GM19324 (cell line): ENCODE data around the gene C21orf58.
"Not testable (repeated sequence)": the region's sequence is repeated elsewhere in the genome, so short reads cannot be mapped to it uniquely, and the experiment has no call there.

Experiments
- ATAC-seq: cut with Tn5 transposase; IDR thresholded peaks from one replicate; pipeline ENCODE4 v1.9.1; 2021; ENCODE audit warnings: mild to moderate bottlenecking, moderate library complexity; ENCODE audit not compliant: unreplicated experiment, low FRiP score

Gene C21orf58

GRCh38 chr21:46325073-46325912, 1.6 kb upstream of the C21orf58 start:
- ATAC-seq, result no peak

DNA sequence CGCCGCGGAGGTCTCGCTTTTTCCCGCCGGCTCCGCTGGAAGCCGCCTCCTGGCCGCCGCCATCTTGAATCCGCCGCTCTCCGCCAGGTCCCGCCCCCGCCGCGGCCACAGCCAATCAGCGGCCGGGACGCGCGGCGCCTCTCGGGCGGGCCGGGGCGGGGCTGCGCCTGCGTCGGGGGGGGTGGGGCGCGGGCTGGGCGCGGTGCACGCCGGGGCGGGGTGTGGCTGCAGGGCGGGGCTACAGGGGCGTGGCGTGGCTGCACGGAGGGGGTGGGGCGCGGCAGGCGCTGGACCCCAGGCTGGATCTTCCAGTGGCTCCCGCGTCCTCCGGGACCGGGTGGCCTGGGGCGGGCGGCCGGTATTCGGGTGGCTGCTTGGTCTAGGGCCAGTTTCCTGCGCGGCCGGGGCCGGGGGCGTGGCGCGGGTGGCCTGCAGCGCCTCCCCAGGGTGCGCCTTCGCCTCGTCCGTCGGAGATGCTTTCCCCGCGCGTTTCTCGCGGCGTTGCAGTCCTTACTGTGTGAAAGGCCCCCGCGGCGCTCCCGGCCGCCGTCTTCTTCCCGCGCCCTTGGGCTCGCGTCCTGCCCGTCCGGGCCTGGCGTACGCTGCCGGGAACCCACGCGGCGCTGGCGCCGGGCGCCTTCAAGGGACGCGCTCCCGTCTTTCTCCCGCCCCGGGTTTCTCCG, 861 bp upstream of the C21orf58 start:
- ATAC-seq, result peak; percentile 60

DNA sequence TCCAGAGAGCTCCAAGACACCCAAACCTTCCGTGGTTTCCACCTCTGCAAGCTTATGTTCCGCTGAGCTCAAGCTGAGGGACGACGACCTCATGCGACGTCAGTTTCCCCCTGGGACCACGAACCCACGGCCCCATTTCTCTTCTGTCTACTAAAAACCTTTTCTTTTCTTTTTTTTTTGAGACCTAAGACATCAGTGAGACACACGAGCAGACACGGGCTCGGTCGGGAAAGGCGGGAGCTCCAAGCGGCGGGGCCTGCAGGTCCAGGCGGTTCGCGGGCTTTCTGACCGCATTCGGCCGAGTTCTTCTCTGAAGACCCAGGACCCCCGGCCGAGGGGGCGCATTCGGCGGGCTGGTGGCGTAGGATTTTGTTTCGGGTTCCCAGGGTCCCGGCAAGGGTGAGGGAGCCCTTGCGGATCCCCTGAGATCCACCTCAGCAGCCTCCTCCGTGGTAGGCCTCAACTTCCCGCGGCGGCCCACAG, 402 bp downstream of the C21orf58 start:
- peak; percentile 11 for ATAC-seq

DNA sequence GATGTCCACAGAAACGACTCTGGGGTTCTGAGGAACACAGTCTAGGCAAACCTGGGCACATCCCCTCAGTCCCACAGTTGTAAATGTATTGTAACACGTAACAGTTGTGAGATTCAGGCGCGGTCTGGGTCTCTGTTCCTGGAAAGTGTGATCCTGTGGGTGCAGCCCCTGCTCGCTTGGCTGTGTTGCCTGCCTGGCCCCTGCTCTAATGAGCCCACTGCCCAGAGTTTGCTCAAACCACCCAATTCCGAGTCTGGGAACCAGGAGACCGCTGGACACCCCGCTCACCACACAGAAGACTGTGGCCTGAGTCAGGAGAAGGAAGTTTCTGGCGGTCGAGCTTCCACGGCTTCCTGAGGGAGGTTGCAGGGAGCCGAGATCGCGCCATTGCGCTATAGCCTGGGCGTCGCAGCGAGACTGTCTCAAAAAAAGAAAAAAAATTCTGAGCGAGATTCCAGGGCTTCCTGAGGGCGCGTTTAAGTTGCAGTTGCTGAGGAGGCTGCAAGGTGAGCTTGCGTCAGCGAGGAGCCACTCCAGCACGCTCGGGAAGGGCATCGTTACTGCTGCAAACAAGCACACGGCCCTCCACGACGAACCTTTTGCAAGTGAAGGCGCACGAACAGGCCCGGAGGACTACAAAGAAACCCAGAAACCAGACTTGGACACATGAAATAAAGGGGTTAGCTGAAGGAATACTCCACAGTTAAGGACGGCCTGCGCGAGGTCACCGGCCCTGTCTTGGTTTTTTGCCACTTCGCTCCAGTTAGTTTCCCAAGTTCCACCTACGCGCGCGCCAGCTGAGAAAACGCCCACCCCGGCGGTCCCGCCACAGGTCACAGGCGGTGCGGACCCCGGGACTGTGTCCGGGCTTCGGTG, 1.1 kb downstream of the C21orf58 start:
- no peak for ATAC-seq

DNA sequence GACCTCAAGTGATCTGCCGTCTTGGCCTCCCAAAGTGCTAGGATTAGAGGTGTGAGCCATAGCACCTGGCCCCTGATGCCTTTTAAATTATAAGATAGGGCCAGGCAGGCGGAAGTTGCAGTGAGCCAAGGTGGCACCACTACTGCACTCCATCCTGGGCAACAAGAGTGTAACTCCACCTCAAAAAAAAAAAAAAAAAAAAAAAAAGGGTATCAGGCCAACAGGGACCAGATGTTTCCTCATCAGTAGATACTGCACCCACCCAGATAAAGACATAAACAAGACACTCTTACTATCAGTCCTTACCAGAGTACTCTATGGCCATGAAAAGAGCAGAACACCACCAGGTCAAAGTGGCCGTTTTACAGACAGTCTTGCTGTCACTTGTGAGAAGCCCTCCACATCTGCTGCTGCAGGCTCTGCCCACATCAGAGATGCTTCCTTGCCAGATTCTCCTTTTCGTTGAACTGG, 3.3 kb downstream of the C21orf58 start:
- no peak for ATAC-seq

DNA sequence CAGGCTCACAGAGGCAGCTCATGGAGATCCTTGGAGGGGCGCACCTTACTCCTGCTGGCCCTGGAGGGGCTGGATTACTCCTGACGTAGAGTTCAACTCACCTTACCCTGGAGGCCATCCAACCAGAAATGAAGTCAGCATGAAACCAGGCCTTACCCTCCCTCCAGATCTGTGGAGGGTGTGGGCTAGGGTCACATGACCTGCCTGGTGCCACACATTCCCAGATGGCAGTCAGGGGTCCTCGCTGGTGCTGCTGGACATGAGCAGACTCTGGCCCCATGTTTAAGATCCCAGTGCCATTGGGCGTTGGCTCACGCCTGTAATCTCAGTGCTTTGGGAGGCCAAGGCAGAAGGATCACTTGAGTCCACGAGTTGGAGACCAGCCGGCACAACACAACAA, 4.5 kb downstream of the C21orf58 start:
- no peak for ATAC-seq

DNA sequence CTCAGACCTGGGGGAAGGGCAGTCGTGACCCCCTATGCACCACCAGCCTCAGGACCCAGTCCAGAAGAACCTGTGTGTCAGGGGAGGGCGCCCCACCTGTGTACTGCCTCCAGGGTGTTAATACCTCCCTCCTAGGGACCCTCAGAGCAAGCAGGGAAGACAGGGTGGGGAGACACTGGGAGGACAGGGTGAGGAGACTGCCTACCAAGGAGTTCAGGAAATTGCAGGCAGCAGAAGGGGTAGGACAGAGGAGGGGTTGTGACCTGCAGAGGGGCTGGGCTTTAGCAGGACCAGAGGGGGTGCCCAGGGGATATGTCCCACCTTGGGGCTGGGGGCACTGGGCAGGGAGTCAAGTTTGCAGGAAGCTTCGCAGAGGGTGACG, 5.2 kb downstream of the C21orf58 start:
- ATAC-seq, result no peak

GRCh38 chr21:46317710-46318463, 5.8 kb downstream of the C21orf58 start:
- ATAC-seq, result no peak

DNA sequence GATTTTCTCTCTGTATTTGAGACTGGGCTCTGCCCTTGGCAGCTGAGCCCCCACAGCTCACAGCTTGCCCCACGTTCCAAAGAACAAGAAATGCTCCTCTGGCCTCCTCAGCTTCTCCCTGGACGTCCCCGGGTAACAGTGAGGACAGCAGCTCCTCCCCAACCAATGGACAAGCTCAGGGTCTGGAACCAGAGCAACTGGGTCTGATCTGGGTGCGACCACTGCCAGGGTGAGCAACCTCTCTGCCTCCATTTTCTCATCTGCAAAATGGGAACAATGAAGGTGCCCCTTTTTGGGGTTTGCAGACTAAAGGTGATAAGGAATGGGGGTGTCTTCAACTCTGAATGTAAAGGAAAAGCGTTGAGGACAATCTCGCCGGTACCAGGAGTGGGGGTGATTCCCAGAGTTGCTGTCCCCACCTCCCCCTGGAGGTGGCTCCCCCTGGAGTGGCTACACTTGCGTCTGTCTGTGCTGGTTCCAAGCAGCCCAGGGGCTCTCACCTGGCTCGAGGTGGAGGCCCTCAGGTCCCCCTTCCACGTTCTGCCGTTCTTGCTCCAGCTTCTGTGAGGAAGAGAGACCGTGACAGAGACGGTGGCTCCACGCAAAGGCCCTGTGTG, 6.9 kb downstream of the C21orf58 start:
- no peak for ATAC-seq

- ATAC-seq, result no peak
Measured at GRCh38 chr21:46314441-46315020, 9.1 kb downstream of the C21orf58 start.

DNA sequence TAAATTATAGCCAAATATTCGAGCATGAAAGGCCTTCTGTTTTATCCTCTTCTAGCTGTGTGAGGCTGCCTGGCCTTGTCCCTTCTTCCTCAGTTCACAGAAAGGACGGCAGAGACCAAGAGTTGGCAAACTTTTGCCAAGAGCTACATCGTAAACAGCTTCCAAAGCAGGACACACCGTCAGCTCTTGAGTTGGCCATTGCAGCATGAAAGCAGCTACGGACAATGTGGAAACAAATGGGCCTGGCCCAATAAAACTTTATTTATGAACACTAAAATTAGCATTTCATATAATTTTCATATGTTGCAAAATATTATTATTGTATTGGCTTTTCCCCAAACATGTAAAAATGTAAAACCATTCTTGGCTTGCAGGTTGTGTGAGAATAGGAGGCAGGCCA, 10.7 kb downstream of the C21orf58 start:
- ATAC-seq, result no peak

- no peak for ATAC-seq
Measured at GRCh38 chr21:46311568-46311967, 12.1 kb downstream of the C21orf58 start.

DNA sequence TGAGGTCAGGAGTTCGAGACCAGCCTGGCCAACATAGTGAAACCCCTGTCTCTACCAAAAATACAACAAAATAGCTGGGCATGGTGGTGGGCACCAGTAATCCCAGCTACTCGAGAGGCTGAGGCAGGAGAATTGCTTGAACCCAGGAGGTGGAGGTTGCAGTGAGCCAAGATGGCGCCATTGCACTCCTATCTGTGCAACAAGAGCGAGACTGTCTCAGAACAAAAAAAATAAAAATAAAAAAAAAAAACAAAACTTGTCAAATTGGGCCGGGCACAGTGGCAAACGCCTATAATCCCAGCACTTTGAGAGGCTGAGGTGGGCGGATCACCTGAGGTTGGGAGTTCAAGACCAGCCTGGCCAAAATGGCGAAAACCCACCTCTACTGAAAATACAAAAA, 13.4 kb downstream of the C21orf58 start:
- not testable (repeated sequence) for ATAC-seq

- no peak for ATAC-seq
Measured at GRCh38 chr21:46308431-46308830, 15.2 kb downstream of the C21orf58 start.

DNA sequence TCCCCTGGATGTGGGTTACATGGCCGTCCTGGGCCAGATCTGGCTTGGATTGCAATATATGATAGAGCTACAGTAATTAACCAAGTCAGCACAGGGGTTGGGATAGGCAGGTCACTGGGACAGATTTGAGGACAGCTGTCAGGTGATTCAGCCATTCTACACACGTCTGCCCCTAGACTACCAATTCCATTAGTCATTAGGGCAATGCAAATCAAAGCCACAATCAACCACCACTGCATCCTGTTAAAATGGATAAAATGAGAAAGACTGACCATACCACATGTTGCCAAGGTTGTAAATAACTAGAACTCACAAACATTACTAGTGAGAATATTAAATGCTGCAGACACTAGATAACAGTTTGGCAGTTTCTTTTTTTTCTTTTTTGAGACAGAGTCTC, 16.0 kb downstream of the C21orf58 start:
- ATAC-seq, result no peak

GRCh38 chr21:46304955-46305354, 18.7 kb downstream of the C21orf58 start:
- ATAC-seq, result no peak

DNA sequence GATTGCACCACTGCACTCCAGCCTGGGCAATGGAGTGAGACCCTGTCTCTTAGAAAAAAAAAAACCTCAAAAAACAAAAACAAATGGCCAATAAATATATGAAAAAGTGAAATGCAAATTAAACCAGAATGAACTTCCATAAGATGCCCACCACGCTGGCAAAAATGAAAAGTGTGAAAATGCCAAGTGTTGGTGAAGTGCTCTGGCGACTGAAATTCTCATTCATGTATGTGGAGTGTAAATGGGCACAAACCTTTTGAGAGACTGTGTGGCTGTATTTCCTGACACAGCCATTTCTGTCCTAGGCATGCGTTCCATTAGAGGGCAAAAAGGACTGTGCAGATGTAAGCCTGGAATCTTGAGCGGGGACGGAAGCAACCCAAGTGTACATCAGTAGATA, 19.2 kb downstream of the C21orf58 start:
- no peak for ATAC-seq

DNA sequence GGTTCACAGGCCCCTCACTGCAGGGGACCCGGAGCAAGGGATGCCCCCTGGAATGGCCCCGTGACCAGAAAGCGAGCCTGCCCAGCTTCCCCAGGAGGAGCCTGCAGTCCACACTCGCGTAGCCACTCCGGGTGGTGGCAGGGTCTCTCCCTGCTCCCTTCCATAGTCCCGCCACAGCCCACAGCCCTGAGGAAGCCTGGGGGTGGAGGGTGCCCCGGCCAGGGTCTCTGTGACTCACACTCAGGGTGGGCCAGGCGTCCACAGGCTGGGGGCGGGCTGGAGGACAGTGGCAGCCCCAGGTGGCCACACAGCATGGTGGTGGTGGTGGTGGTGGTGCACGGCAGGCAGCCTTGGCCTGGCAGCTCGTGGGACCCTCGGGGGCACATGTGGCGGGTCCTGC, 21.9 kb downstream of the C21orf58 start:
- ATAC-seq, result no peak

- no peak for ATAC-seq
Measured at GRCh38 chr21:46299167-46299566, 24.5 kb downstream of the C21orf58 start.
